Fibroblast of skin of right biceps (primary cell): ENCODE results near the gene ANKH.

Experiments used
- DNase-seq: peaks from one replicate; pipeline ENCODE4 v3.0.0-alpha.2; 2013

ANKH gene

GRCh38 chr5:14707811-14708390 is 163.7 kb downstream of the ANKH start:
- DNase-seq: no peak

GRCh38 chr5:14706615-14707021 is 165.0 kb downstream of the ANKH start:
- DNase-seq: peak; percentile 75

- DNase-seq: no peak
Measured at GRCh38 chr5:14705556-14705955, 166.0 kb downstream of the ANKH start.

GRCh38 chr5:14702238-14702839 is 169.2 kb downstream of the ANKH start:
- no peak for DNase-seq

GRCh38 chr5:14701556-14701955 is 170.0 kb downstream of the ANKH start:
- no peak for DNase-seq

GRCh38 chr5:14700478-14701436 is 170.8 kb downstream of the ANKH start:
- peak; percentile 35 for DNase-seq

- no peak for DNase-seq
Measured at GRCh38 chr5:14699807-14700400, 171.7 kb downstream of the ANKH start.

- DNase-seq: no peak
Measured at GRCh38 chr5:14699159-14699558, 172.4 kb downstream of the ANKH start.

- no peak for DNase-seq
Measured at GRCh38 chr5:14698495-14698894, 173.1 kb downstream of the ANKH start.

GRCh38 chr5:14696851-14697250 is 174.7 kb downstream of the ANKH start:
- DNase-seq: no peak

- DNase-seq: no peak
Measured at GRCh38 chr5:14696057-14696456, 175.5 kb downstream of the ANKH start.

GRCh38 chr5:14695152-14695551 is 176.4 kb downstream of the ANKH start:
- DNase-seq: no peak

- DNase-seq: no peak
Measured at GRCh38 chr5:14693070-14693469, 178.5 kb downstream of the ANKH start.

GRCh38 chr5:14687023-14687665 is 184.4 kb downstream of the ANKH start:
- DNase-seq: no peak

GRCh38 chr5:14686517-14686916 is 185.1 kb downstream of the ANKH start:
- no peak for DNase-seq

- peak; percentile 56 for DNase-seq
Measured at GRCh38 chr5:14685757-14686156, 185.8 kb downstream of the ANKH start.

- DNase-seq: no peak
Measured at GRCh38 chr5:14684757-14685156, 186.8 kb downstream of the ANKH start.

- DNase-seq: no peak
Measured at GRCh38 chr5:14683906-14684455, 187.6 kb downstream of the ANKH start.

GRCh38 chr5:14681236-14681752 is 190.3 kb downstream of the ANKH start:
- no peak for DNase-seq

- DNase-seq: no peak
Measured at GRCh38 chr5:14679595-14679994, 192.0 kb downstream of the ANKH start.

GRCh38 chr5:14678773-14679334 is 192.7 kb downstream of the ANKH start:
- no peak for DNase-seq

GRCh38 chr5:14676320-14676719 is 195.3 kb downstream of the ANKH start:
- no peak for DNase-seq
